Stimulated activated CD8-positive, alpha-beta memory T cell treated with anti-CD3 and anti-CD28 coated beads, Interleukin-15, amount 100 ng/mL, for 48 hours (primary cell): ENCODE results near the gene TSFM.
"Not testable (repeated sequence)": the region's sequence is repeated elsewhere in the genome, so short reads cannot be mapped to it uniquely, and the experiment has no call there.

Source experiments
- DNase-seq, 2 donors: peaks; one replicate each; pipeline ENCODE4 v3.0.0-alpha.2; 2020; ENCODE audit warnings: low read depth in 2 of 2

The TSFM gene

DNA sequence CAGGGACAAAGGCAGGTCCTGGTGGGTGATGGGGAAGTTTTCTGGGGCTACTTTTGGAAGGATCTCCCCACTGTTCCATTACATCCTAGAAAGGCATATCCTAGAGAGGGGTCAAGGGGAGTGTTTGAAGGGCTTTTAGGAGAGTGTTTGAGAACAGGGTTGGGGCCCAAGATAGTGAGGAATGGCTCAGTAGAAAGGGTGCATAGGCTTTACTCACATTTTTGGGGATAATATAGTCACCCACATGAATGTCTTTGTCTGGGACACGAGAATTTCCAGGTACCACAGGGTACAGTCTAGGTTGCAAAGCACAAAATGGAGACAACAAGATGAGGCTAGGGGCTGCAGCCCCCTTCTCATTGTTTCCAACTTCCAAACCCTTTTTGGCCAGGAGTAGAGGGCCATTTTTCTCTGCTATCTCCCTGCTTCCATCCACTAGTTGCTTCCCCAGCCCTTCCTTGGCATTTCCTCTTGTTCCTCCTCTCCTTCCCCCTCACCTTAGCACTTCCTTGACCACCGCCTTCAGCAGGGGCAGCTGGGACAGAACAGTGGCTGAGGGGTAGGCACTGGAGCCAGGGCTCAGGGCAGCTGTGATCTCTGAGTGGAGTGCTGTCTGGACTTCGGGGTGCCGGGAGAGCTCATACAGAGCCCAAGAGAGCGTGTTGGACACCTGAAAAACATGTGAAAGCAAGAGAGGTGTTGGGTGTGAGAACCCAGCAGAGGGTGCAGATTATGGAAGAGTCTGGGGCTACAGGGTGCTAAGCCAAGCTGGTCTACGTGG is 18.5 kb upstream of the TSFM start:
- DNase-seq = no peak

DNA sequence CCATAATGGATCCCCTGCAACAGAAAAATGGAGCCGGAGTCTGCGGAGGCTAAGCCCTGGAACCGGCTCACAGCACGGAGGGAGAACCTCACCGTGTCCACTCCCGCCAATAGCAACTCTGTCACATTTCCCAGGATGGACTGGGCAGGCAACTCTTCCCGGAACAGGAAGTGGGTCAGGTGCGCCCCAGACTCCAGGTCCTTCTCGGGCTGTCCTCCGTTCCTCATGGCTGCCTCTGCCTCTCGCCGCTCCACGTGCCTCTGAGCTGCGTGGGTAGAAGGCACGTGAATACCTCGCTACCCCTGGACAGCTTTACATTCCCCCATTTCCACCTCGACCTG is 18.0 kb upstream of the TSFM start:
- DNase-seq = no peak

DNA sequence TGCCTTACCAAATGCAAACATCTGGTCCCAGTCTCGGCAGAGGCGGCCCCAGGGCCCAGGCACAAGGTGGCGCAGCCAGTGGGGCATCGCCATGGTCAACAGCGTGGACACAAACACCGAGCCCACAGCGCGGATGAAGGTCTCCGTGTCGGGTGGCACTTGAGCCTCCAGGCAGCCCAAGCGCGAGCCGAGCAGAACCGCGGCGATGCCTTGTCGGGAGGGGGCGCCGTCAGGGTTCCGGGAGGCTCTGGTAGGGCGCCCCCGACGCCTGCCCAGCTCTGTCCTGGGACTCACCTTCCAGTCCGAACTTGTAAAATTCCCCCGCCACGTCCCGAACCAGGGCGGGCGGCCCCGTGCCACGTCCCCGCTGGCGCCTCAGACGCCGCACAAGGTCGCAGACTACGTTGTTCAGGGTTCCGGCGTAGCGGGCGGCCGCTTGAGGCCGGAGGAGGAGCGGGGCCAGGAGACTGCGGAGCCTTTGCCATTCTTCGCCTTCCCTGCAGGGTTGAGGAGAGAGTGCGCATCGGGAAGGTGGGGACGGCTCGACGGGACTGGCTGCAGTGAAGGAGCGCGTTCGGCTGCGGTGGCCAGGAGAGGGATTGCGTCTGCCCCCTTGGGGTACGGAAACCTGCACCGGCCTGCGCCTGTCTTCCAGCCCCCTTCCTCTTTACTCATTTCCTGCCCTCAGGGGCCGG is 17.4 kb upstream of the TSFM start:
- peak in 1 of 2 donors; percentile 44 for DNase-seq

DNA sequence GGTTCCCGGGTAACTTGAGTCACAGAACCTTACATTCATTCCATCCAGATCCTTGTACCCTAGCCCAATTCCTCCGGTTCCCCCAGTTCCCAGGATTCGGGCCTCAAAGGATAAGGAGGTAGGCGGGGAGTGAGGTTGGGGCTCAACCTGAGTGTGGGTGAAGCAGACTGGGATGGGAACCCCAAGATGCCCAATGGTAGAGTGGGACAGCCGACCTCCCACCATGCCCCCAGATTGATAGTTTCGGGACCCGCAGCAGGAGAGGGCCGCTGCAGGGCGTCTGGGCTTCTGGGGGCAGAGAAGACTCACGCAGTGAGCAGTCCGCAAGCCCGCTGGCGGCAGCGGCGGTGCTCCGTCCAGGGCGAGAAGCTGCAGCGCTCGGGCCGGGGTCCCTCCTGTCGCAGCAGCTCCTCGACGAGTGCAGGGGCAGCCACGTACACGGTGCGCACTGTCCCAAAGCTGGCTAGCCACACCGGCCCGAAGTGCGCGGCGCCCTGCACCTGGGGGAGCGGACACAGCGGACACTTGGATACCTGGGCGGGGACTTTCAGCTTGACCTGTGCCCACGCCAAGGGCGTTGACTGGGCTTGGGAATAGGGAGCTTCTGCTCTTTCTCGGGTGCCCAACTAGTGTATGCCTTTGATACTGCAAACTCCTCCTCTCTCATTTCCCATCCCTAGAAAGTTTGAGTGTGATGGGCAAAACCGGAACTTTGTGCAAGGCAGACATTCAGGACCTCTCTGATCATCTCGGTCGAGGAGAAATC is 16.7 kb upstream of the TSFM start:
- no peak for DNase-seq

DNA sequence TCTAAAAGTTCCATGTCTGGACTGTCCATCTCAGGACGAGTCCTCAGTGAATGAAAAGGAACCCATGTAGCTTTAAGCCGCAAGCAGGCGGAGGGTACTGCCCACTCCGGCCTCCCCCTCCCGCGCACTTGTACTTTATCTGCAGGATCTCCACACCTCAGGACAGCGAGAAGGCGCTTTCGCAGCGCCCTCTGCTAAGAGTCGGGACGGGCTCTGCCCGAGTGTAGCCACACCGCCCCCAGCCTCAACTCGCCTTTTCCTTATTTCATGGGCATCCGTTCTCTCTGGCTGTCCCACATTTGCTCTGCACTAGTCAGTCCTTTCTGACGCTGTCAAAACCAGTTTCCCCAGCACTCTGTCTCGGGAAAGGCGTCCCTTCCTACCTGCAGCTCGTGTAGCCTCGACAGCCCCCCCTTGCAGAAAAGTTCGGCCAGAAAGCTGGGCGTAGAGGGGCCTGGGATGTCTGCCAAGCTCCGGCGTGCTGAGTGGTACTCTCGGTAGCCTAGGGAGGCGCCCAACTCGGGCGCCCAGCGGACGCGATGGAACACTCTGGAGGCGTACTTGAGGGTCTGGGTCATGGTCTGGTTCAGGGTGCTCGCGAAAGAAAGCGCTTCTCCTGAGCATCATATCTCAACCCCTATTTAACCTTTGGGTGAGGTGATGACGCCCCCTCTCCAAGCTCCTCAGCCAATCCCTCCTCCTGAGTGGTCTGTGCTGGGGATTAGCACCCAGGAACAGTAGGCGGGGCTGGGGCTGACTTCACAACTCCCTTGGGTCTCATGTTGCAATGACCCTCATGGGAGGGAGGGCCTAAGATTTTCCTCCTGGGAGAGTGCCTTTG is 15.9 kb upstream of the TSFM start, which contains the start of gene CYP27B1:
Gene CYP27B1, minus strand, starts transcription at position 615 of the 841 bp plus-strand sequence. Its CDS starts 37 bp downstream, at position 578.
- no peak for DNase-seq

DNA sequence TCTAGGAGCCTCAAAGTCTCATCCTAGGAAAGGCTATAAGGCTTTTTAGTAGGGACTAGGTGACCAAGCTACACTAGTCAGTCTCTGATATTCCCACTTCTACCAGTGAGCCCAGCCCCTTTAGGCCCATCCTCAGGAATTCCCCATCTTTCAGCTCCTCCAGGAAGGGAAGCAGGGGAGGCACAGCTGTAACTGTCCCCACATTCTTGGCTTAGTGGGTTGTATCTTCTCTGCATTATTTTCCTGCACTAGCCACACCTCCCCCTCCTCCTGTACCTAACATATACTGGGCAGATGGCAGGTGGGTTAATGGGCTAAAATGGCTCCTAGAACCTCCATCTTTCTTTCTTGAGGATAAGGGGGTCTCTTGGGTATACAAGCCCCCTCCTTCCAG is 15.3 kb upstream of the TSFM start:
- DNase-seq = no peak

DNA sequence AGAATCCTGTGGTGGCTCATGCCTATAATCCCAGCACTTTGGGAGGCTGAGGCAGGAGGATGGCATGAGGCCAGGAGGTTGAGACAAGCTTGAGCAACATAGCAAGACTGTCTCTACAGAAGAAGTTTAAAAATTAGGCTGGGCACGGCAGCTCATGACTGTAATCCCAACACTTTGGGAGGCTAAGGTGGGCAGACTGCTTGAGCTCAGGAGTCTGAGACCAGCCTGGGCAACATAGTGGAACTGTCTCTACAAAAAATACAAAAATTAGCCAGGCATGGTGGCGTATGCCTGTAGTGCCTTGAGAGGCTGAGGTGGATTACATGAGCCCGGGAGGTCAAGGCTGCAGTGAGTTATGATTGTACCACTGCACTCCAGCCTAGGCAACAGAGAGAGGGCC is 14.7 kb upstream of the TSFM start:
- no peak for DNase-seq

DNA sequence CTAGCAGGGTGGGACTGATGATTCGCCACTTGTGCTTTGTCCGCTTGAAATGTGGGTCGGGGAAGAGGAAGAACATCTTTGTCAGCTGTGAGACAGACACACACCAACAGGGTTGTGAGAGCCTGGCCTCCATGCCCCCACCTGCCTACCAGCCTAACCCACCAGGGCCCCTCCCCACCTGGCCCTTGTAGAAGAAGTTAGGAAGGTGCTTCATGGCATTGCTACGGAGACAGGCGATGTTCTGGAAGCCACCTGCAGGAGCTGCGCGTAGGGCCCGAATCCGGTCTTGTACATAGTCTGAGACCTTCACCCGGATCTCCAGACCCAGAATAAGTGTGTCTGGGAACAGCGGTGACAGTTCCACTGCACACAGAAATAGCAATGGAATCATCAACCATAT is 13.0 kb upstream of the TSFM start:
- DNase-seq = no peak

DNA sequence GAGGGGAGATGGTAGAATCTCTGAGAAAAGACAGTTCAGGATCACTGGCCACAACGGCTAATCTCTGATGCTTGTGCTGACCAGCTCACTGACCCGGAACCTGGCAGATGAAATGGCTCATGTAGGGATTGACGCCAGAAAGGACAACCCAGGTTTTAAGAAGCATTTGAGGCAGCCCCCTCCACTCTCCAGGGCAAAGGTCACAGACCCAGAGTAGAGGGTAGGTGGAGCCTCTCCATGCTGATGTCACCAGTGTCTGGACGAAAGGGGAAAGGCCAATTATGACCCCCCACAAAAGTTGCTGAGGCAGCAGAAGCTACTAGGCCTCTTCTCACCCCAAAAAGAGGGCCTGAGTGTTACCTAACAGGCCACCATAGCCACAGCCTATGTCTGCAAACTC is 11.9 kb upstream of the TSFM start:
- DNase-seq = no peak

DNA sequence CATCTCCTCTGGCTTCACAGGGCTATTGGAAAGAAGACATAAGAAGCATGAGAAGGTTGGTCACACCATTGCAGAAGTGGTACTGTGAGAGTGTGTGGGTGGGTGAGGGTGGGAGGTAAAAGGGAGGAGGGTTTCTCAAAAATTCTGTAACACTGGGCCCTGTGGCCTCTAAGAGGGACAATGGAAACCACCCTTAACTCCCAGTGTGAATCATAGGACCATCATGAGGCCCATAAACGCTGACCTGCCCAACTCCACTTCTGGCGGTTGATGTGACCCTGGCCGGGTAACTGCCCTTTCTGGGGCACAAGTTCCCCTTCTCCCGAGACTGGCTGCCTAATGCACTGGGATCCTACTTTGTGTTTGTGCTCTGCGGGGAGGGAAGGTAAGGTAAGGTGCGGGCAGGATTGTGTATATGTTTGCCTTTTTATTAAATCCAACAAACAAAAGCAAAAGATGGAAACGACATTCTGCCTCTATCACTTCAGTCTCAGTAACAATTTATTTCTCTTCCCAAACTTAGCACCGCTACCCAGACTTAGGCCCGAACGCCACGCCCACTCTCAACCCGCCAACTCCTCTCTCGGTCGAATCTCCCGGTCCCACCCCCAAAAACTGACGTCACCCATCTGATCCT is 11.2 kb upstream of the TSFM start:
- DNase-seq = peak; percentile 83 to 84

DNA sequence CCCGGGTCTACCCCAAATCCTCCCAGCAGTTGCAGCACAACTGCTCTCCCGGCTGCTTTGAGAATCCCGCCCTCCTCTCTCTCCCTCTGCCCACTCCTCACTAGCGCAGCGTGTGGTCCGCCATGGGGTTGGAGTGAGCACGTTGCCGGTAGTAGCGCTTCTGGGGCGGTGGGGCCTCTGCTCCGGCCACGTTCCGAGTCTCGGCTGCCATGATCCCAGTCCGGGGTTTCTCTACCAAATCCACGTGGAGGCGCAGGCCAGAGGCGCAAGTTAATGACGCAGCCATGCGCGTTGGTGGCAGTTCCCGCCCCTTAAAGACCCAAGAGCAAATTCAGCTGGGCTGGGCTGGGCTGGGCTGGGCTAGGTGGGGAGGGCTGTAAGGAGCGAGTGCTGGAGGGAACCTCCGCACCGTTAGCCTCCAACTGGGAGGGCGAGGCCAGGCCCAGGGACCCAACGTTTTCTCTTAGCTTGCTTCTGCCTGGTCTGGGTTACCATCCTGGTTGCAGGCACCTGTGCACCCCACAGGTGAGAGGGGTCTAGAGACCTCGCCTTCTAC is 10.6 kb upstream of the TSFM start, which contains the start of gene METTL1:
Gene METTL1, minus strand, starts transcription at position 233 of the 556 bp plus-strand sequence. Its CDS starts 22 bp downstream, at position 211.
- DNase-seq = peak; percentile 88 to 89

DNA sequence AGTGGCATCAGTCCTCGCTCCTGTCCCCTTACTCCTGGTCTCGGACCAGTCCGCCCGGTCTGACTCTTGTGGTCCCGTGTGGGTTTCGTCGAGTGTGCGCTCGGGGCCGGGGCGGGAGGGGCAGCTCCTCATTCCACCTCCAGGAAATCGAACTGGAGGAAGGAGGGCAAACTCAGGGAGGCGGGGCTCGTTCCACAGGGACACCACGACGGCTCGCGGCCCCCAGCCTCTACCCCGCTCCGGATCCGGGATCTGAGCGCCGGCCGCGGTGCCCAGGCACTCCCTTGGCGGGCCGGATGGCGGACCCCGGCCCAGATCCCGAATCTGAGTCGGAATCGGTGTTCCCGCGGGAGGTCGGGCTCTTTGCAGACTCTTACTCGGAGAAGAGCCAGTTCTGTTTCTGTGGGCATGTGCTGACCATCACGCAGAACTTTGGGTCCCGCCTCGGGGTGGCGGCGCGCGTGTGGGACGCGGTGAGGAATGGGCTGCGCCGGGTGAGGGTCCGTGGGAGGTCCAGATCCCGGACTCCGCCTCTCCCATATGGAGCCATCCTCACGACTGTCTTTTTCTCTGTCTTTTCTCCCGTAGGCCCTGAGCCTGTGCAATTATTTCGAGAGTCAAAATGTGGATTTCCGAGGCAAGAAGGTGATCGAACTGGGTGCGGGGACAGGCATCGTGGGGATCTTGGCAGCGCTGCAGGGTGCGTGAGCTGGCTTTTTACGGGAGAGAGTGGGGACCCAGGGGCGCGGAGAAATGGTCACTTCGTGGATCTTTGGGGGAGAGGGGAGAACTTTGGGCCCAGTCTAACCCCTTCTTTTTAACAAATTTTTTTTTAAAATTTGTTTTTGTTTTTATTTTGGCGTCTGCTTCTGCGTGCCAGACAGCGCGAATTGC is 9.9 kb upstream of the TSFM start, which contains the start of gene EEF1AKMT3:
Gene EEF1AKMT3, plus strand, starts transcription at position 186 of the 894 bp plus-strand sequence. Its CDS starts 111 bp downstream, at position 297.
- no peak for DNase-seq

DNA sequence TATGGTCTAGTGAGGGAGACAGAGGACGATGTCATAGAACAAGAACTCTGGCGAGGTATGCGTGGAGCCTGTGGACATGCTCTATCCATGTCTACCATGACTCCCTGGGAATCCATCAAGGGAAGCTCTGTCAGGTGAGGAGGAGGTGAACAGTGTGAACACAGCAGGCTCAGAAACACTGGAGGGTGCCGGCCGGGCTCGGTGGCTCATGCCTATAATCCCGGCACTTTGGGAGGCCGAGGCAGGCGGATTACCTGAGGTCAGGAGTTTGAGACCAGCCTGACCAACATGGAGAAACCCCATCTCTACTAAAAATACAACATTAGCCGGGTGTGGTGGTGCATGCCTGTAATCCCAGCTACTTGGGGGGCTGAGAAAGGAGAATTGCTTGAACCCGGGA is 8.0 kb upstream of the TSFM start:
- DNase-seq = not testable (repeated sequence)

DNA sequence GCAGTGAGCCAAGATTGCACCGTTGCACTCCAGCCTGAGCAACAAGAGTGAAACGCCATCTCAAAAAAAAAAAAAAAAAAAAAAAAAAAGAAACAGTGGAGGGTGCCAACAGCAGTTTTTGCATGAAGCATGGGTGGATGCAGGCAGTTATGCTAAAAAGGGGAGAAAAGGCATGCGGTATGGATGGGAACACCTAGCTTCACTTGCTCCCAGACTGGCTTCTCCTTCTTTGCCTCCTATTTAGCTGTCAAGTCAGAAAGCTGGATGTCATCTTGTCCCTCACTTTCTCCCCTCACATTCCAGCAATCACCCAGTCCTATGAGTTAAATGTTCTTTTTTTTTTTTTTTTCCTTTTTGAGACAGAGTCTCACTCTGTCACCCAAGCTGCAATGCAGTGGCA is 7.5 kb upstream of the TSFM start:
- DNase-seq = no peak

DNA sequence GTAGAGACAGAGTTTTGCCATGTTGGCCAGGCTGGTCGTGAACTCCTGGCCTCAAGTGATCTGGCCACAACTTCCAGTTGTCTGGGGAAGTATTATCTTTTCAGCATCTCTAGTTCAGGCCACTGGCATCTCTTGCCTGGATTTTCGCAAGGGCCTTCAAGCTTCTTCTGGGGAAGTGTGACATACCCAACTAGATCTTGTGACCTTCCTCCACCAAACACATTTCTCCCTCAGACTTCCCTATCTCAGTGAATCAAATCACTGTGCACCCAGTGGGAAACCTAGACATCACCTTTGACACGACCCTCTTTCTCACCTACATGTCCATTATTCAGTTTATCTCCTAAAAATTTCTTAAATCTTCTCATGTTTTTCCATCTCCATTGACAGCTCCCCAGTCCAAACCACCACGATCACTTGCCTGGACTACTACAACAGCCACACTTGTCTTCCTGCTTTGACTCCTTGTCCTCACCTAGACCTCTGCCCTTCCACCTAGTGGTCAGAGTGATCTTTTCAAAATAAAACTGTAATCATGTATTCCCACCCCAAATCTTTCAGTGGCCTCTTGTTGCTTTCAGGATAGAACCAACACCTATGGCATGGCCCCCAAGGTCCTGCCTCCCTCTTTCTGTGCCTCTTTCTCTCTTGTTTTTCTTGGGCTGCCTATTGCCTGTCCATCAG is 6.9 kb upstream of the TSFM start:
- no peak for DNase-seq

DNA sequence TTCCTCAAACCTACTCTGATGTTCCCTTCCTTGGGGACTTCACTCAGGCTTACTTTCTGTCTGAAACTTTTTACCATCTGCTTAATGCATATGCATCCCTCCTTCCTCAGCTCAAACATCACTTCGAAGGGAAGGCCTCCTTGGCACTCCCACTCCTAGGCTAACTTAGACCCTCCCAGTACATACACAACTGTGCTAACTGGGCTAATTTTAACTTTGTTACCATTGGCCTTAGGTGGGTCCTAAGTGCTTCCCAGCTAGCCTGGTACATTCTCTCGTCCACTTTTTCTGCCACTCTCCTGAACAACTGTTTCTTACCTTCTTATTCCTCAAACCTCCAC is 6.4 kb upstream of the TSFM start:
- no peak for DNase-seq

DNA sequence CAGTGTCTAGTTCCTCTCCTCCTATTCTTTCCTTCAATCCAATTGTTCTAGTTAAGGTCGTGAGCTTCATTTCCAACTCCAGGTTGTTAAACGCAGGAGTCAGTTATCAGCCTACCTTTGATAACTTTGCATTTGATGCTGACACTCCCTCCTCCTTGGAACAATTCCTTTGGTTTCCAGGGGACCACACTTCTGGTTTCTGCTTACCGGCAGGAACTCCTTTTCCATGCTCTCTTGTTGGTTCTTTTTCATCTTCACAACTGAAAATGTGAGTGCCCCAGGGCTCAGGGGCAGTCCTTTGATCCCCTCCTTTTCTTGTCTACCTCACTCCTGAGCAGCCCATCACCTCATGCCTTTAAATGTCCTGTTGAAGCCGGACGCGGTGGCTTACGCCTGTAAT is 5.2 kb upstream of the TSFM start:
- DNase-seq = no peak

DNA sequence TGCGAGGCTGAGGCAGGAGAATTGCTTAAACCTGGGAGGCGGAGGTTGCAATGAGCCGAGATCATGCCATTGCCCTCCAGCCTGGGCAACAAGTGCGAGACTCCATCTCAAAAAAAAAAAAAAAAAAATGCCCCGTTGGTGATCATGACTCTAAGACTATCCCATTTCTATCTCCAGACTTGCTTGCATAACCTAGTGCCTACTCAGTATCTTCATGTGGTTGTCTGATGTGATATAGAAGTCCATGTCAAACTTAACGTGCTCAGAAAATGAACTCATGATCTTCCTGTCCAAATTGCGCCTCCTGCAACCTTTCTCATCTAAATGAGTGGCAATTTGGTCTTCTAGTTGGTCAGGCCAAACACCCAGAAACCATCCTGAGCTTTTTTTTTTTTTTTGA is 4.7 kb upstream of the TSFM start:
- no peak for DNase-seq

DNA sequence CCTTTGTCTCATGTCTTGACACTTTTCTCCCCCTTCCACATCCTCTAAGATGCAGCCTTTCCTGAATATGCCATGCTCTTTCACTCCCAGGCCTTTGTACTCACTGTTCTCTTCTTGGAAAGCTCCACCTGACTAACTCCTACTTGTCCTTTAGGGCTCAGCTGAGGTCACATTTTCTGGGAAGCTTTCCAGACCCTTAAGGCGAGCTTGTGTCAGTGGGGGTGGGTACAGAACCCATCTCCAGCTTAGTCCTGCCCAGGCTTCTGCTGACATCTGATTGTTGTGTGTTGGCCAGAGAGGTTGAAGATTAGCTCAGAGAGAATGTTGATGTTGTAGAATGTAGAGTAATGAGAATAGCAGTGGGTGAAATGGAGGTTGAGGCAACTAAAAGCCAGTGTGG is 2.9 kb upstream of the TSFM start:
- no peak for DNase-seq
